ENCODE measurements around the gene ZNF282. TPM values are rescaled to one million over a fixed set of nuclear protein-coding genes. Genes with fewer than 3 reads are reported as not detected.
"Not testable (repeated sequence)": the region's sequence is repeated elsewhere in the genome, so short reads cannot be mapped to it uniquely, and the experiment has no call there.

The ZNF282 gene
- total RNA-seq, 1 donor = 15.5 TPM

GRCh38 chr7:149261829-149262617 lies 66.7 kb downstream of the ZNF282 start, which contains the start of gene ZNF783:
TSS of gene ZNF783 (plus strand) at chr7:149262196. CDS start at chr7:149262334, 138 bp downstream.
- peak; percentile 56 for TF ChIP-seq CTCF (IDR thresholded peaks at IDR 0.05; ENCODE audit: insufficient read depth, low read length)
- DNase-seq (ENCODE audit: low read depth) = peak; percentile 90

GRCh38 chr7:149266451-149266850 lies 71.1 kb downstream of the ZNF282 start:
- no peak for DNase-seq (ENCODE audit: low read depth)
- no peak for TF ChIP-seq CTCF (IDR thresholded peaks at IDR 0.05; ENCODE audit: insufficient read depth, low read length)
- no peak overlapping the region for H3K4me3 ChIP-seq (ENCODE audit: low read depth, low read length)

More at GRCh38 chr7:149261829-149262617, 66.7 kb downstream of the ZNF282 start, which contains the start of gene ZNF783:
- H3K4me3 ChIP-seq (ENCODE audit: low read depth, low read length) = peak within 1 kb of the TSS; percentile 74

GRCh38 chr7:149267733-149268132 lies 72.4 kb downstream of the ZNF282 start:
- no peak for TF ChIP-seq CTCF (IDR thresholded peaks at IDR 0.05; ENCODE audit: insufficient read depth, low read length)
- no peak for DNase-seq (ENCODE audit: low read depth)
- H3K4me3 ChIP-seq (ENCODE audit: low read depth, low read length) = no peak overlapping the region

- H3K4me3 ChIP-seq (ENCODE audit: low read depth, low read length); DNase-seq (ENCODE audit: low read depth): not testable (repeated sequence)
These were observed 79.1 kb downstream of the ZNF282 start for GRCh38 chr7:149274424-149274823.

Small RNA genes lying within 50 kb of the gene (small RNA-seq; reads per million reads assigned to genes)
- gene AC004890.1 = not detected

Other genes starting within 250 kb of the ZNF282 start
- 123 and 200 TPM in 2 replicates for gene PDIA4, start 167.0 kb upstream of the ZNF282 start, total RNA-seq (ENCODE audit: low replicate concordance)
- 4.1 and 5.2 TPM in 2 replicates for gene ZNF786, start 104.8 kb upstream of the ZNF282 start, total RNA-seq (ENCODE audit: low replicate concordance)
- 4.3 and 6.5 TPM in 2 replicates for gene ZNF425, start 69.2 kb upstream of the ZNF282 start, total RNA-seq (ENCODE audit: low replicate concordance)
- 11.2 and 15.2 TPM in 2 replicates for gene ZNF398, start 48.1 kb upstream of the ZNF282 start, total RNA-seq (ENCODE audit: low replicate concordance)
- gene ZNF212, start 44.1 kb downstream of the ZNF282 start, total RNA-seq (ENCODE audit: low replicate concordance) = 5.6 and 14.3 TPM in 2 replicates
- 9.1 and 12.7 TPM in 2 replicates for gene ZNF783, start 66.7 kb downstream of the ZNF282 start, total RNA-seq (ENCODE audit: low replicate concordance)

Measured in fibroblast of the aortic adventitia (primary cell).